PC-3 (cell line): ENCODE results near the gene PSMB2.

Source experiments
- CTCF ChIP-seq: fragments of 300-600 bp; sonication (generic); conservative IDR thresholded peaks from 2 replicates; pipeline ENCODE4 v1.5.1; 2017; ENCODE audit warnings: antibody characterized with exemption, low read depth, mild to moderate bottlenecking, low read length
- EZH2 ChIP-seq: fragments of 300-600 bp; sonication (generic); IDR thresholded peaks from one replicate; pipeline ENCODE4 v1.6.1; 2017; ENCODE audit warnings: antibody characterized with exemption, mild to moderate bottlenecking, low read length; ENCODE audit not compliant: unreplicated experiment
- EZH2phosphoT487 ChIP-seq: fragments of 300-600 bp; sonication (generic); IDR thresholded peaks from 2 replicates; pipeline ENCODE4 v1.6.1; 2018; ENCODE audit warnings: mild to moderate bottlenecking, antibody characterized with exemption, low read length, borderline replicate concordance

GRCh38 chr1:35557611-35558373 lies 83.5 kb downstream of the PSMB2 start, which contains the start of gene NCDN:
- no peak for TF ChIP-seq CTCF
- no peak for TF ChIP-seq EZH2
- TF ChIP-seq EZH2phosphoT487: no peak
